PC-9 (cell line): ENCODE results near the gene RTN4RL1.

Experiments
- CTCF ChIP-seq: fragments of 200-600 bp; sonication (generic); conservative IDR thresholded peaks from 2 replicates; pipeline ENCODE4 v1.6.1; 2017; ENCODE audit warnings: mixed run types, antibody characterized with exemption, mild to moderate bottlenecking, moderate library complexity
- EZH2 ChIP-seq: fragments of 200-600 bp; sonication (generic); IDR thresholded peaks from 2 replicates; pipeline ENCODE4 v1.8.0; 2017; ENCODE audit warnings: antibody characterized with exemption, low read depth

GRCh38 chr17:2068031-2068518 lies 42.9 kb upstream of the RTN4RL1 start:
- no peak for TF ChIP-seq CTCF
- no peak for TF ChIP-seq EZH2
